ENCODE data around the gene ACLY.

Gene ACLY

GRCh38 chr17:41901646-41902045 lies 17.1 kb downstream of the ACLY start:
- TF ChIP-seq CTCF (conservative IDR thresholded peaks at IDR 0.05; ENCODE audit: low read depth, low read length) = no peak
- no peak overlapping the region for H3K4me3 ChIP-seq (ENCODE audit: low read depth, low read length)
- no peak for DNase-seq (ENCODE audit: low read depth)

DNA sequence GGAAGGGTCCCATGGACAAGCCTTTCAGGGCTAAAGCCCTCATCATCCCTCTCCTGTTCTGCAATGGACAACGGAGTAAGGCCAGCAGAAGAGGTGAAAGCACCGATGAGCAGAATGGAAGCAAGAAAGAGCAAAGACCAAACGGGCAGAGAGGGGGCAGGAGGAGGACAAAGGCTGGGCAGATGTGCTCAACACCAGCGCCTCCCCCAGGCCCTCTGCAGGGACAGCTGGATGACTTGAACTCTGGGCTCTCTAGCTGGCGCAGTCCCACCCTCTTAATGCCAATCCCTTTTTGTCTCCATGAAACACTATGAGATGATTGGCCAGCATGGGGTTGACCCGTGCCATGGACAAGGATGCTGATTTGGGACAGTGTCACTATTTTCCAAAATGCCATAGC lies 22.0 kb downstream of the ACLY start:
- no peak for TF ChIP-seq CTCF (conservative IDR thresholded peaks at IDR 0.05; ENCODE audit: low read depth, low read length)

GRCh38 chr17:41895617-41896016 lies 23.1 kb downstream of the ACLY start:
- no peak overlapping the region for H3K4me3 ChIP-seq (ENCODE audit: low read depth, low read length)
- no peak for DNase-seq (ENCODE audit: low read depth)
- no peak for TF ChIP-seq CTCF (conservative IDR thresholded peaks at IDR 0.05; ENCODE audit: low read depth, low read length)

More for the DNA sequence above, 22.0 kb downstream of the ACLY start:
- no peak overlapping the region for H3K4me3 ChIP-seq (ENCODE audit: low read depth, low read length)
- no peak for DNase-seq (ENCODE audit: low read depth)

DNA sequence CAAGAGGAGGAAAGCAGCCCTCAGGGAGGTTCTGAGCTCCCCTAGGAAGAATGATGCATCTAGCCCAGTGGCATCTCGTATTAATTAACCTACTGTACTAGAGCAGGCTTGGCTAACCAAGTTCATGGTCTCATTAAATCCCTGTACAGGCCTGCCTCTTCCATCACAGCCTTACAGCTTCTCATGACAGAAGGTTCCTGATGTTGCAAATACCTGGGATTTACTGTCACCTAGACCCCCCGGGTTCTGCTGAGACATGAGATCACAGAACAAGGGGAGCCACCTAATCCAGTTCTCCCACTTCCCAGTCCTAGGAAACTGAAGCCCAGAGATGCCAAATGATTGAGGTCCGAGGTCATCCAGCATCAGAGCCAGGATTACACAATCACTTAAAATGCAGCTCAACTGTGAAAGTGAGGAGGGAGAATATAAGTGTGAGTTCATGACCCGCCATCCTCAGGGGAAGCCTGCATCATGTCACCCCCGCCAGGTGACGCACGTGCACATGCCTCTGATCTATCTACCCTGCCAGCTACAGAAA lies 23.9 kb downstream of the ACLY start:
- no peak for TF ChIP-seq CTCF (conservative IDR thresholded peaks at IDR 0.05; ENCODE audit: low read depth, low read length)
- no peak overlapping the region for H3K4me3 ChIP-seq (ENCODE audit: low read depth, low read length)
- peak; percentile 78 for DNase-seq (ENCODE audit: low read depth)

DNA sequence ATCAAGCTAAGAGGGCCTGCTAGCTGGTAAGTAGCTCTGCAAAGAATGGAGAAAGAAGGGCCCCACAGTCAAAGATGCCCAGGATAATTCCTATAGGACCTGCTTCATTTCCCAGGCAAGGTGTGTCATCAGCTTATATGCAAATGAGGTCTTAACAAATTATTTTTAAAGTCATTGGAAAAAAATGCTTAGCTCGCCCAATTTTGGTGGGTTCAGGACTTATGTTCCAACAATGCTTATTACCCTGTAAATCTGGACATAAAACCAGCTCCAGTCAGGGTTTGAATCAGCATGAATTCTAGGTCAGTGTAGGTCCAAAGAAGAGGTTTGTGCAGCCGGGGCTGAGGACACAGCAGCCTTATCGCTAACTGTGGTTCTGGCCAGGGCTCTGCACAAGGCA lies 25.4 kb downstream of the ACLY start:
- TF ChIP-seq CTCF (conservative IDR thresholded peaks at IDR 0.05; ENCODE audit: low read depth, low read length) = no peak
- no peak overlapping the region for H3K4me3 ChIP-seq (ENCODE audit: low read depth, low read length)
- DNase-seq (ENCODE audit: low read depth) = no peak

DNA sequence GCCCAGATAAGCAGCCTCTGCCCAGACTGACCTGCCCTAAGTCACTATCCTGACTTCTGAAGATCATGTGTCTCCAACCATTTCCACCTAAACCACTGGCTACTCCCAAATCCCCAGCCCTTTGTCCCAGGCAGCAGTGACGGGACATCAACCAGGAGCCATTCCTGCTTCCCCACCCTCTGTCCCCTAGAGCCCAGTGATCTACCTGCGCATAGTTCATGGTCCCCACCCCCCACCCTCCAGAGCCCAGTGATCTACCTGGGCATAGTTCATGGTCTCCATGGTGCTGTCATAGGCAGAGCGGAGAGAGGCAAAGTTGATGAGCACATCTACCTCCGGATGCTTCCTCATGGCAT lies 26.8 kb downstream of the ACLY start:
- no peak for DNase-seq (ENCODE audit: low read depth)
- no peak for TF ChIP-seq CTCF (conservative IDR thresholded peaks at IDR 0.05; ENCODE audit: low read depth, low read length)
- no peak overlapping the region for H3K4me3 ChIP-seq (ENCODE audit: low read depth, low read length)

- H3K4me3 ChIP-seq (ENCODE audit: low read depth, low read length) = no peak overlapping the region
- DNase-seq (ENCODE audit: low read depth) = no peak
- no peak for TF ChIP-seq CTCF (conservative IDR thresholded peaks at IDR 0.05; ENCODE audit: low read depth, low read length)
These were observed 27.4 kb downstream of the ACLY start for GRCh38 chr17:41891135-41892020.
